Measurements from ENCODE around the gene SIPA1L2.

DNA sequence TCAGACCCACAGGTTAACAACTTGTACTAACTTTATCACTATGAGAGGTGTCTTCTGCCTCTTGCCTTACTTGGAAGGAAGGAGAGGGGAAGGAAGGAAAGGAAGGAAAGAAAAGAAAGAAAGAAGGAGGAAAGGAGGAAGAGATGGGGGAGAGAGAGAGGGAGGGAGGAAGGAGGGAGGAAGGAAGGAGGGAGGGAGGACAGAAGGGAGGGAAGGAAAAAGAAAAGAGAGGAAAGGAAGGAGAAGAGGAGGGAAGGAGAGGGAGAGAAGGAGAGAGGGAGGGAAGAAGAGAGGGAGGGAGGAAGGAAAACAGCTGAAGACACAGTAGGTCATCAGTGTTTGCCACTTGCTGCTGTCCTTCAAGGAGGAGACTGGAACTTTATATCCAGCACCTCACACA lies 5.3 kb upstream of the SIPA1L2 start:
- TF ChIP-seq FOXA1 (IDR thresholded peaks at IDR 0.05), result no peak
- no peak for TF ChIP-seq BHLHE40 (IDR thresholded peaks at IDR 0.05; ENCODE audit: borderline replicate concordance)
- no peak for TF ChIP-seq FOXM1 (IDR thresholded peaks at IDR 0.05; ENCODE audit: borderline replicate concordance)
- TF ChIP-seq SP1 (IDR thresholded peaks at IDR 0.05), result no peak
- no peak for TF ChIP-seq SUZ12 (IDR thresholded peaks at IDR 0.05)
- TF ChIP-seq LEF1 (IDR thresholded peaks at IDR 0.05; ENCODE audit: borderline replicate concordance), result no peak

All from HEK293T (cell line).